Adrenal gland (tissue), 5 donors: Measurements from ENCODE around the gene SUSD1.

Experiments
- POLR2A ChIP-seq, 2 donors: fragments of 450-650 bp; IDR thresholded peaks; one replicate each; pipeline ENCODE4 v1.6.1; 2017; ENCODE audit warnings: antibody characterized with exemption in 2 of 2, mild to moderate bottlenecking in 2 of 2, moderate library complexity in 1 of 2
- TF ChIP-seq, protein P1 (sequence below), 6 experiments: fragments of 450-650 bp in 4 of 6; fragments of 200-600 bp in 2 of 6; sonication (generic) in 1 of 6; IDR thresholded peaks; 1 replicate in 5 of 6; 2 replicates in 1 of 6; pipeline versions ENCODE4 v1.5.1 to v1.8.0; 2016 to 2021; ENCODE audit warnings: antibody characterized with exemption in 6 of 6, mild to moderate bottlenecking in 2 of 6, moderate library complexity in 1 of 6
- donor health status: DM: no; HTN: no; CAD: no.

DNA sequence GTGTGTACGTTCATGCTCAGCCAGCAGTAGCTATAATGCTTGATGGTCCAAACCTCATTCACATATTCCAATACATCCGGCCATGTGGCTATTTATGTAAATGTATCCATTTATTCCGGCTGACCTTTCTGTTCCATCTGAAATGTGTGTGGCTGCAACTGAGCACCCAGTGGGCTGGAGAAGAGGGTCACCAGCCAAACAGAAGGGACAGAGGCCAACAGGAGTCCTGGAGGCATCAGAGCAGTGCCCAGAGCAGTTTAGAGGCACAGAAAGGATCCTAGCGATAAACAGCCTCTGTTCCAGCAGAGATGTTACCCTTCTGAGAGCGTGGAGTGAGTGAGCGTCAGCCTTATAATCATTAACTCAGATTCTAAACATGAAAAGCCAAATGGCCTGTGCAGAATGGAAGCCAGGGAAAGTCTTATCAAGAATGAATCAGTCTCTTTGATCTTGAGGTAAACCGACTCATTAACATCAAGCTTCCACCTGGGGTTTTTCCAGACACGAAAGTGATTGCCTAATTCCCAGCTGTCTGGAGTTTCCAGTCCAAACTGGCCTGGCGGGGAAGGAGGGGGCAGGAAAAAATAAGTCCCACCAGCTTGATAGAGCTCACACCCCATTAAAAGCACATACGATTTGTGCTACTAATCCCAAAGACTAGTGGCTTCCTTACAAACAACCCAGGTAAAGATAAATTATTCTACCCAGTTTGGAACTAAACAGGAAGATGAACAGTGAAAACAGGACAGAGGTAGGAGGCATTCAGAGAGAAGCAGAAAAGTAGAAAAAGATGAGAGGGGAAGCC is 55.7 kb downstream of the SUSD1 start:
- TF ChIP-seq, protein P1, sequence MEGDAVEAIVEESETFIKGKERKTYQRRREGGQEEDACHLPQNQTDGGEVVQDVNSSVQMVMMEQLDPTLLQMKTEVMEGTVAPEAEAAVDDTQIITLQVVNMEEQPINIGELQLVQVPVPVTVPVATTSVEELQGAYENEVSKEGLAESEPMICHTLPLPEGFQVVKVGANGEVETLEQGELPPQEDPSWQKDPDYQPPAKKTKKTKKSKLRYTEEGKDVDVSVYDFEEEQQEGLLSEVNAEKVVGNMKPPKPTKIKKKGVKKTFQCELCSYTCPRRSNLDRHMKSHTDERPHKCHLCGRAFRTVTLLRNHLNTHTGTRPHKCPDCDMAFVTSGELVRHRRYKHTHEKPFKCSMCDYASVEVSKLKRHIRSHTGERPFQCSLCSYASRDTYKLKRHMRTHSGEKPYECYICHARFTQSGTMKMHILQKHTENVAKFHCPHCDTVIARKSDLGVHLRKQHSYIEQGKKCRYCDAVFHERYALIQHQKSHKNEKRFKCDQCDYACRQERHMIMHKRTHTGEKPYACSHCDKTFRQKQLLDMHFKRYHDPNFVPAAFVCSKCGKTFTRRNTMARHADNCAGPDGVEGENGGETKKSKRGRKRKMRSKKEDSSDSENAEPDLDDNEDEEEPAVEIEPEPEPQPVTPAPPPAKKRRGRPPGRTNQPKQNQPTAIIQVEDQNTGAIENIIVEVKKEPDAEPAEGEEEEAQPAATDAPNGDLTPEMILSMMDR (IDR thresholded peaks at IDR 0.05) = no peak
- TF ChIP-seq POLR2A (IDR thresholded peaks at IDR 0.05) = no peak
